NCI-H2196 treated with DMSO at 0.1 percent for 48 hours (cell line): Measurements from ENCODE around the gene NDUFS7.
A peak's percentile ranks its signal among the peaks of the same experiment; 100 is the strongest.

Source experiments
- DNase-seq: peaks from one replicate; lab custom pipeline; 2025; ENCODE audit not compliant: unreplicated experiment; lab: John Stamatoyannopoulos, UW

The NDUFS7 gene

DNA sequence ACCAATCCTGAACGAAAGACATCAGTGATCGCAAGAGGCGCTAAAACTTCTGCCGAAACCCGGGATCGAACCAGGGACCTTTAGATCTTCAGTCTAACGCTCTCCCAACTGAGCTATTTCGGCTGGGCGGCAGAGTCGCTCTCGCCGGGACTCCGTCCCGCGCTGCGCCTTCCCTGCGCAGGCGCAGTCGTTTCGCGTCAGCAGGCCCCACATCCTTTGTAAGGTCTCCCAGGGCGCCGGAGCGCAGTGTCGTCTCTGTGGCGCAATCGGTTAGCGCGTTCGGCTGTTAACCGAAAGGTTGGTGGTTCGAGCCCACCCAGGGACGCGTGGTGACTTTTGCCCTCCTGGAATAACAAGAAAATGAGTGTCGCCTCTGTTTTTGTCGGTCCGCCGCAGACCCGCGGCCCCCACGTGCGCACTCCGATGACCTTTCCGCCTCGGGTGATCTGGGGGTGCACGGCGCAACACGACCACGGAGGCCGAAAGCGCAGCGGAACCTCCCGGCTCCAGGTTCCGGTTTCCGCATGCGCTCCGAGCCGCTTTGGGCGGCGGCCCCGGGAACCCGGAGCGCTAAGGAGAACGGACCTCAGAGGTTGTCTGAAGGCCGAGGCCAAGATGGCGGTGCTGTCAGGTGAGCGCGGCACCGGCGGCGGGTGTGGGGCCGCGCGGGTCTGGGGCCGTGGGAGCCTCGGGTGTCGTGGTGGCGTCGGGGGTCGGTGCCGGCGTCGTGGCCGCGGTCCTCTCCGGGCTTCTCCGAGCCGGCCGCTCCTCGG, at the start of gene NDUFS7:
NDUFS7 (plus strand) TSS at position 596 of the 773 bp plus-strand sequence; CDS start at position 616, 20 bp downstream.
- peak; percentile 47 for DNase-seq

DNA sequence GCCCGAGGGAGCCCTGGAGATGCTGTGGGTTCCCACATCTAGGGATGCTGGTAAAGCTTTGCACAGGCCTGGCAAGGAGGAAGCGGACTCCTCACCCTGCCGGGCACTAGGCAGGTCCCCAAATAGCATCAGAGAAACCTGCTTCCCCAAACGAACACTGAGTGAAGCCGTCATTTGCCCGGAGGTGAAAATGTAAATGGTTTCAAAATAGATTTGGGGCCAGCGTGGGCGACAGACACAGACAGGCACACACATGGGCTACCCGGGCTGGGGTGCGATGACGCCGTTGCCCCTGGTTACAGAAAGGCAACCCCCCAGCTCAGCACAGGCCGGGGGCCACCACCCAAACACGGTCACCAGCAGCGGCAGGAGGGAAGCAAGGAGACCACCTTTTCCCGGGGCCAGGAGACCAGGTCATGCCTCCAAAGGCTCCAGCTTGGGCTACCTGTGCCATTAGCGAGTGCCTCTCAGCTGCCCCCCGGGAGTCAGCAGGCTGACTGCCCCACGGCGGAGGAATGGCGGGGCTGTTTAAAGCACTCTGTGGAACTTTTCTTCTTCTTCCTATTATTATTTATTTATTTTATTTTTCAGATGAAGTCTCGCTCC, 47.5 kb upstream of the NDUFS7 start:
- no peak for DNase-seq

DNA sequence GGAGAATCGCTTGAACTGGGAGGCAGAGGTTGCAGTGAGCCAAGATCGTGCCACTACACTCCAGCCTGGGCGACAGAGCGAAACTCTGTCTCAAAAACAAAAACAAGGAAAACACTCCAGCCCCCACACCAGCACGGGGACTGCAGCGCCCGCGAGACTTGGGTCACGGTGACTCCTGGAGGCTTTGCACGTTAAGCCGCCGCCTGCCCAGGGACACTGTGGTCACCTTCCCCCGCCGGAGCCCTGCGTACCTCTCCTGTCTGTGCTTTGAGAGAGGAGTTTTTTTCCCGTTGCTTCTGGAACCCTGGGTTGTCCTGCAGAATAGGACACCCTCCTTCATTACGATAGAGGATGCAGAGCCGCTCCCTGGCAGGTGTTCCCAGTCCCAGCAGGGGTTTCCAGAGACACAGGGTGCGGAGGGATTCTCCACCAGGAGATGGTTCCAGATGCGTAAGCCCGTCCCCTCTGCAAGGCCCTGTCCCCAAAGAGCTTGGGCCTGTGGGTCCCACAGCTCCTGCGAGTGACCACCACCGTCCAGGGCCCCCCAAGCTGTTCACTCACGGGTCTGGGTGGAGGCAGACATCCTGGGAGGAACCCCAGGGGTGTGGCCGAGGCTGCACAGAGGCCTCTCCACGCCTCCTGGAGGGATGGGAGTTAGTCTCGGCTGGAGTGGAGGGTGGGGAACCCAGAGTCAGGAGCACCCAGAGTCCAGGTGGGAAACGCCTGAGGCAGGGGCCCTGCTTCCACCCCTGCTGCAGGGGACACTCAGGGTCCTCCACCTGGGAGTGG, 42.8 kb upstream of the NDUFS7 start:
- no peak for DNase-seq

GRCh38 chr19:1343041-1343440, 40.7 kb upstream of the NDUFS7 start:
- DNase-seq = no peak

DNA sequence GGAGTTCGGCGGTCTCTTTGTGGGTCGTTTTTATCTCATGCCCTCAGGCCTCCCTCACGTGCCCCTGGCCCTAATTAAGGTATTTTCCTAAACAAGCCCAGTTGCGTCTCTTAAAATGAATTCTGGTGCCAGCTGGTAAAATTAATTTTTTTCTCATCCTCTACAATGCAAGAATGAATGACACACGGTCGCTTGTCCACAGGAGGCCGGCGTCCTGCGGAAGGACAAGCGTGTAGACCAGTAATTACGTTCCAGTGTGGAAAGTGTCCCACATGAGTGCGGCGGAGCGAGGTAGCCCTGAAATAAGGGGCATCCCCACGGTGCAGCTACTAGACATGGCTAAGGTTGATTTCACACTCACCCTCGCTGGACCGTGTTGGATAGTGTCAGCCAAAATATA, 34.5 kb upstream of the NDUFS7 start:
- DNase-seq = no peak

DNA sequence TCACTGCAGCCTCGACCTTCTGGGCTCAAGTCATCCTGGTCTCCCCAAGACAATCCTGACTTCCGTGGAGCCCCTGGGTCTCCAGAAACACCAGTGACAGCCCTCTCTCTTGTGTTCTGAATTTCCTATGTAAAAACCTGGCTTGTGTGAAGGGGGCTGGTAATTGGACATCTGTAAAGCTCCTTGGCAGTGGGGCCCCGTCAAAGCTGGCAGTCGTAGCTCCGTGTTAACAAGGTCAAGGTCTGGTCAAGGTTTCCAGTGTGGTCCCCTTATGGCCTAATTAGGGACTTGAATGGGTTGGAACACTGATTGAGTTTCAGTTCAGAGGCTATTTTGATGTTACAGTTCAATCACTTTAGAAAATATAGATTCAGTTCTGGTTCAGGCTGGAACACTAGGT, 32.8 kb upstream of the NDUFS7 start:
- no peak for DNase-seq

GRCh38 chr19:1351381-1351851, 32.3 kb upstream of the NDUFS7 start:
- DNase-seq = no peak

DNA sequence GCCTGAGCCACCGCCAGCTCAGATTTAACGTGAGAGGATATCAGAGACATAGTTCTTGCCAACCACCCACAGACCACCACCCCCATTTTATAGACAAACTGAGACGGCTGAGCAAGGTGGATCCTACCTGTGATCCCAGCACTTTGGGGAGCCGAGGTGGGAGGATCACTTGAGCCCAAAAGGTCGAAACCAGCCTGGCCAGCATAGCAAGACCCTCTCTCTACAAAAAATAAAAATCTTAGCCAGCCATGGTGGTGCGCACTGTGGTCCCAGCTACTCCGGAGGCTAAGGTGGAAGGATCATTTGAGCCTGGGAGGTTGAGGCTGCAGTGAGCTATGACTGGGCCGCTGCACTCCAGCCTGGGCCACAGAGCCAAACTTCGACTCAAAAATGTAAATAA, 30.6 kb upstream of the NDUFS7 start:
- DNase-seq = no peak

GRCh38 chr19:1354970-1355567, 28.6 kb upstream of the NDUFS7 start:
- DNase-seq = no peak

- no peak for DNase-seq
Observed at GRCh38 chr19:1355568-1356507, 27.9 kb upstream of the NDUFS7 start.

- DNase-seq = no peak
Observed at GRCh38 chr19:1356508-1356865, 27.2 kb upstream of the NDUFS7 start.

DNA sequence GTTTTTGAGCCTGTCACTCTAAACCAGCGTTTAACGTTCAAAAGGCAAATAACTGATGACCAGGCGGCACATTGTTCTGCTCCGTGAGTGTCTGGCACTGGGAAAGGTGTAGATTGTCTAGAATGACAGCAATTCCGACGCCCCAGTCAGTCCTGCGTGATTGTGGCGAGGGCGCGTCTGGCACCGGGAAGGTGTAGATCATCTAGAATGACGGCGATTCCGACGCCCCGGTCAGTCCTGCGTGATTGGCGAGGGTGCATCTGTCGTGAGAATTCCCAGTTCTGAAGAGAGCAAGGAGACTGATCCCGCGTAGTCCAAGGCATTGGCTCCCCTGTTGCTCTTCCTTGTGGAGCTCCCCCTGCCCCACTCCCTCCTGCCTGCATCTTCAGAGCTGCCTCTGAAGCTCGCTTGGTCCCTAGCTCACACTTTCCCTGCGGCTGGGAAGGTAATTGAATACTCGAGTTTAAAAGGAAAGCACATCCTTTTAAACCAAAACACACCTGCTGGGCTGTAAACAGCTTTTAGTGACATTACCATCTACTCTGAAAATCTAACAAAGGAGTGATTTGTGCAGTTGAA, 26.1 kb upstream of the NDUFS7 start:
- no peak for DNase-seq

DNA sequence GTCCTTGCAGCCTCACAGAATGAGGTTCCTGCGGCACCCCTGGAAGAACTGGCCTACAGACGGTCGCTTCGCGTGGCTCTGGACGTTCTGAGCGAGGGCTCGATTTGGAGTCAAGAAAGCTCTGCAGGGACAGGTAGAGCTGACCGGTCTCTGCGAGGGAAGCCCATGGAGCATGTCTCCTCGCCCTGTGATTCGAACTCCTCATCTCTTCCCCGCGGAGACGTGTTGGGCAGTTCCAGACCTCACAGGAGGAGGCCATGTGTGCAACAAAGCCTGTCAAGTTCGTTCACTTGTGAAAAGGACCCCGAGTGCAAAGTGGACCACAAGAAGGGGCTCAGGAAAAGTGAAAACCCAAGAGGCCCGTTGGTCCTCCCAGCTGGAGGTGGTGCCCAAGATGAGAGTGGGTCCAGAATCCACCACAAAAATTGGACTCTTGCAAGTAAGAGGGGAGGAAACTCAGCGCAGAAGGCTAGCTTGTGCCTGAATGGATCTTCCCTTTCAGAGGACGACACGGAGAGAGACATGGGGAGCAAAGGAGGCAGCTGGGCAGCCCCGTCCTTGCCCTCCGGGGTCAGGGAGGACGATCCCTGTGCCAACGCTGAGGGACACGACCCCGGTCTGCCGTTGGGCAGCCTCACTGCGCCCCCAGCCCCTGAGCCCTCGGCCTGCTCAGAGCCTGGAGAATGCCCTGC, 23.4 kb upstream of the NDUFS7 start:
- DNase-seq = no peak

DNA sequence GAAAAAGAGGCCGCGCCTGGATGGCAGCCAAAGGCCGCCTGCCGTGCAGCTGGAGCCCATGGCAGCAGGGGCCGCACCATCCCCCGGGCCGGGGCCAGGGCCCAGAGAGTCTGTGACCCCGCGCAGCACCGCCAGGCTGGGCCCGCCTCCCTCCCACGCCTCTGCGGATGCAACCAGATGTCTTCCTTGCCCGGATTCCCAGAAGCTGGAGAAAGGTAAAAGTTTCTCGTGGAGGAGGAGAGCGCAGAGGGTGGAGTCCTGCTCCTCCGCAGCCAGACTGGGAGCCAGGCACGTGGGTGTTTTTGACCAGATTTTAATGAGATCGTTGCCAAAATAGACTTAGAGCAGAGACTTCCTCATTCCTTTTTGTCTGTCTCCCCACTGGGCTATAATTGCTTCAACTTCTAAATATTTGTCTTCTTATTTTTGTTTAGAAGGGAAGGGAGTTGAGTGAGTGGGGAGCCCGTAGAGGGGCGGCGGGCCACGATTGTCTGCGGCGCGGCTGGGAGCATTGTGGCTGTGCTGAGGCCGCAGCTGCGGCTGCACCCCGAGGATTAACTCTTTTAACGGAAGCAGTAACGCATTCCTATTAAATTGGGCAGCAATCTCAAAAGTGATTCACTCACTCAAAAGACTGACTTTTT, 22.8 kb upstream of the NDUFS7 start:
- no peak for DNase-seq

GRCh38 chr19:1361601-1362386, 21.9 kb upstream of the NDUFS7 start:
- no peak for DNase-seq

GRCh38 chr19:1362387-1363257, 21.1 kb upstream of the NDUFS7 start:
- no peak for DNase-seq

DNA sequence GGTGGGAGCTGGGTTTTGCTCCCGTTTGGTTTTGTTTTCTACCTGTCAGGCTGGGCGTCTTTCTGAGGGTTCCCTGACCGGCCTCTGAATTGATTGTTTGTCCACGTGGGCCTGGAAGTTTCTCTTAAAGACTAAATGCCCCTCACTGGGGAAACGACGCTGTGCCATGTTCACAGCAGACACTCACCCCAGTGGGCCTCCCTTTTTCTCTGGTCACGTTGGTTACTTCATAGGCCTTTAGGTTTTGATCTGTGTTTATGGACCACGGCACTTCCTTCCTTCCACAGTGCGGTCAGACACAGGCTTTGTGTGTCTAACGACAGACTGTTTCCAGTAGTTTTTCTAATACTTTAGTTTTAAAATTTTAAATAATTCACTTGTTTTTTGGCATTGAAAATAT, 20.1 kb upstream of the NDUFS7 start:
- DNase-seq = no peak
